A673 (cell line): ENCODE data around the gene KPNA4. TPM values are rescaled to one million over a fixed set of nuclear protein-coding genes. Genes with fewer than 3 reads are reported as not detected.
A peak's percentile ranks its signal among the peaks of the same experiment; 100 is the strongest.

ENCODE experiments used
- BruUV-seq: library from RNA; stranded (reverse); fragments of 400-500 nt; replicated peaks from 2 replicates; lab custom pipeline; 2021; lab: Mats Ljungman, UMichigan
- CTCF ChIA-PET: fragments of 300-600 bp; sonication (Branson Sonifier 250); formaldehyde crosslinking; loops from one replicate; lab custom pipeline; 2022; ENCODE audit warnings: antibody characterized with exemption; lab: Charles Lee
- POLR2A ChIA-PET: fragments of 300-600 bp; sonication (Branson Sonifier 250); formaldehyde crosslinking; loops from one replicate; lab custom pipeline; 2022; ENCODE audit warnings: antibody characterized with exemption; ENCODE audit not compliant: low non-redundant PET; lab: Charles Lee
- DNase-seq: peaks from one replicate; pipeline ENCODE4 v3.0.0-alpha.2; 2015; ENCODE audit warnings: low spot score
- H3K27ac ChIP-seq: fragments of 200-600 bp; sonication (generic); 2 replicates; pipeline ENCODE4 v1.5.1; 2016; ENCODE audit warnings: mixed run types, low read depth, mild to moderate bottlenecking, mixed read lengths, antibody characterized with exemption, low read length; ENCODE audit not compliant: poor library complexity, severe bottlenecking
- H3K27me3 ChIP-seq: fragments of 200-600 bp; sonication (generic); replicated peaks from 2 replicates; pipeline ENCODE4 v1.6.1; 2017; ENCODE audit warnings: mixed run types, low read depth, mild to moderate bottlenecking, mixed read lengths, antibody characterized with exemption, low read length; ENCODE audit not compliant: insufficient read depth, poor library complexity
- H3K36me3 ChIP-seq: fragments of 200-600 bp; sonication (generic); 2 replicates; pipeline ENCODE4 v1.6.1; 2016; ENCODE audit warnings: mixed run types, mild to moderate bottlenecking, mixed read lengths, antibody characterized with exemption, low read length; ENCODE audit not compliant: insufficient read depth, poor library complexity, severe bottlenecking
- H3K4me1 ChIP-seq: fragments of 200-600 bp; sonication (generic); 2 replicates; pipeline ENCODE4 v1.6.1; 2017; ENCODE audit warnings: mixed run types, mild to moderate bottlenecking, mixed read lengths, antibody characterized with exemption, low read length; ENCODE audit not compliant: insufficient read depth, poor library complexity, severe bottlenecking
- H3K4me3 ChIP-seq: fragments of 200-600 bp; sonication (generic); 2 replicates; pipeline ENCODE4 v1.5.1; 2016; ENCODE audit warnings: low read depth, mixed run types, mild to moderate bottlenecking, mixed read lengths, low read length; ENCODE audit not compliant: poor library complexity, severe bottlenecking
- H3K9me3 ChIP-seq: fragments of 200-600 bp; sonication (generic); 2 replicates; pipeline ENCODE4 v1.6.1; 2016; ENCODE audit warnings: mixed run types, low read depth, mild to moderate bottlenecking, mixed read lengths, antibody characterized with exemption, low read length; ENCODE audit not compliant: poor library complexity, severe bottlenecking
- CTCF ChIP-seq: fragments of 300-800, 200-600 bp; sonication (generic); conservative IDR thresholded peaks from 2 replicates; pipeline ENCODE4 v1.5.1; 2017; ENCODE audit warnings: low read depth, mild to moderate bottlenecking, antibody characterized with exemption, low read length, moderate library complexity, mixed read lengths
- EZH2 ChIP-seq: fragments of 200-600 bp; sonication (generic); IDR thresholded peaks from 2 replicates; pipeline ENCODE4 v1.6.1; 2017; ENCODE audit warnings: borderline replicate concordance, low read depth, mild to moderate bottlenecking, mixed read lengths, antibody characterized with exemption, low read length; ENCODE audit not compliant: poor library complexity, severe bottlenecking
- intact Hi-C: fragments of 100-400 bp; cut with micrococcal nuclease; formaldehyde crosslinking; loops from one replicate; pipeline ENCODE4 v1.10.0; 2022; ENCODE audit not compliant: unreplicated experiment
- total RNA-seq: library from RNA; stranded (reverse); gene quantifications from 2 replicates; pipeline ENCODE4 v1.2.3, GENCODE V29; 2021

KPNA4 gene
- total RNA-seq, 1 experiment from 2014 or later: 88.5 TPM

GRCh38 chr3:160451602-160452001 is 113.8 kb downstream of the KPNA4 start:
- no peak for DNase-seq
- H3K9me3 ChIP-seq: no peaks in the 10 kb centered on the region
- TF ChIP-seq CTCF (no peak), EZH2 (no peak)
- H3K27ac ChIP-seq: no peak overlapping the region
- H3K36me3 ChIP-seq: no peaks in the 10 kb centered on the region
- CTCF ChIA-PET: no interaction called here
- H3K4me1 ChIP-seq: no peaks in the 10 kb centered on the region
- H3K4me3 ChIP-seq: no peak overlapping the region
- no TSS peak for BruUV-seq
- POLR2A ChIA-PET: no interaction called here
- no peaks in the 10 kb centered on the region for H3K27me3 ChIP-seq
- intact Hi-C loops: no loop called here

- BruUV-seq: no TSS peak
- DNase-seq: no peak
- ChIA-PET POLR2A (interaction anchor here (0.6 kb wide), 1 partner anchor 9 kb away, joined by 4 read pairs; no protein-coding TSS in a partner anchor), CTCF (no interaction called here)
- no peak overlapping the region for H3K4me3 ChIP-seq
- no peaks in the 10 kb centered on the region for H3K27me3 ChIP-seq
- intact Hi-C loops: no loop called here
- no peak overlapping the region for H3K27ac ChIP-seq
- H3K9me3 ChIP-seq: no peaks in the 10 kb centered on the region
- TF ChIP-seq CTCF: no peak
- TF ChIP-seq EZH2: no peak
- H3K36me3 ChIP-seq: no peaks in the 10 kb centered on the region
- H3K4me1 ChIP-seq: no peaks in the 10 kb centered on the region
Measured at GRCh38 chr3:160450846-160451245, 114.5 kb downstream of the KPNA4 start.

- peak; percentile 93 for DNase-seq
- no peaks in the 10 kb centered on the region for H3K9me3 ChIP-seq
- intact Hi-C loops: no loop called here
- ChIA-PET CTCF (interaction anchor here (0.5 to 0.7 kb wide), 2 partner anchors 334 to 565 kb away, joined by 3 to 8 read pairs; no protein-coding TSS in a partner anchor), POLR2A (no interaction called here)
- no peaks in the 10 kb centered on the region for H3K36me3 ChIP-seq
- peak within 1 kb of the TSS; percentile 53 for H3K27ac ChIP-seq
- TF ChIP-seq CTCF (0 out of 2 replicates have a peak, but pooled peaks have one; percentile 9), EZH2 (no peak)
- no TSS peak for BruUV-seq
- H3K27me3 ChIP-seq: no peaks in the 10 kb centered on the region
- peak within 1 kb of the TSS; percentile 68 for H3K4me3 ChIP-seq
- no peaks in the 10 kb centered on the region for H3K4me1 ChIP-seq
Measured at GRCh38 chr3:160449636-160450598, 115.5 kb downstream of the KPNA4 start, which contains the start of gene TRIM59. Gene TRIM59, minus strand, starts transcription at chr3:160449786. Its CDS starts 10,603 bp downstream, at chr3:160439183.
